ENCODE results near the gene UBE2E1.
A peak's percentile ranks its signal among the peaks of the same experiment; 100 is the strongest.

UBE2E1 gene

DNA sequence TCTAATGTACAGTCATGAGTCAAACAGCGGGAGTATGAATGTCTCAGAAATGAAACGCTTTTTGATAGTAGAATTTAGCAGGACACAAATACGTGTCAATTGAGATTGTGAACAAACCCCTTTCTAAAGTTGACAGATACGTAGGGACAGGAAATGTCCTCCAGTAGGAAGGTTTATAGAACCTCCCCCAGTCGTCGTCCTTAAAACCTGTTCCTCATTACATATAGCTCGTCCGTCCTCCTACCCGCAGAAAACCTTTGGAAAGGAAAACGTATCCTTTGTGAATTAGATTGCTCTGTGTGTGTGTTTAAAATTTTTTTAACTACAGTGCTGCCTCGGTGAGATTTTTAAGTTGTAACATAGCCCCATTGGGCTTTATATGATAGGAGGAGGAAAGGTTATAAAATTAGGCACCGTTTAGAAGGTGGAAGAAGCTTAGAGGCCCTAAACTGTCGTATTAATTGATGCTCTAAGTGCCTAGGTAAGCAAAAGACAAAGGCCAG is 4.1 kb downstream of the UBE2E1 start:
- TF ChIP-seq, protein P1, sequence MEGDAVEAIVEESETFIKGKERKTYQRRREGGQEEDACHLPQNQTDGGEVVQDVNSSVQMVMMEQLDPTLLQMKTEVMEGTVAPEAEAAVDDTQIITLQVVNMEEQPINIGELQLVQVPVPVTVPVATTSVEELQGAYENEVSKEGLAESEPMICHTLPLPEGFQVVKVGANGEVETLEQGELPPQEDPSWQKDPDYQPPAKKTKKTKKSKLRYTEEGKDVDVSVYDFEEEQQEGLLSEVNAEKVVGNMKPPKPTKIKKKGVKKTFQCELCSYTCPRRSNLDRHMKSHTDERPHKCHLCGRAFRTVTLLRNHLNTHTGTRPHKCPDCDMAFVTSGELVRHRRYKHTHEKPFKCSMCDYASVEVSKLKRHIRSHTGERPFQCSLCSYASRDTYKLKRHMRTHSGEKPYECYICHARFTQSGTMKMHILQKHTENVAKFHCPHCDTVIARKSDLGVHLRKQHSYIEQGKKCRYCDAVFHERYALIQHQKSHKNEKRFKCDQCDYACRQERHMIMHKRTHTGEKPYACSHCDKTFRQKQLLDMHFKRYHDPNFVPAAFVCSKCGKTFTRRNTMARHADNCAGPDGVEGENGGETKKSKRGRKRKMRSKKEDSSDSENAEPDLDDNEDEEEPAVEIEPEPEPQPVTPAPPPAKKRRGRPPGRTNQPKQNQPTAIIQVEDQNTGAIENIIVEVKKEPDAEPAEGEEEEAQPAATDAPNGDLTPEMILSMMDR (conservative IDR thresholded peaks at IDR 0.05; ENCODE audit: low read depth, low read length) = no peak
- H3K4me3 ChIP-seq (ENCODE audit: low read depth, low read length) = peak overlapping the region; percentile 69
- no peak for DNase-seq (ENCODE audit: low read depth)

DNA sequence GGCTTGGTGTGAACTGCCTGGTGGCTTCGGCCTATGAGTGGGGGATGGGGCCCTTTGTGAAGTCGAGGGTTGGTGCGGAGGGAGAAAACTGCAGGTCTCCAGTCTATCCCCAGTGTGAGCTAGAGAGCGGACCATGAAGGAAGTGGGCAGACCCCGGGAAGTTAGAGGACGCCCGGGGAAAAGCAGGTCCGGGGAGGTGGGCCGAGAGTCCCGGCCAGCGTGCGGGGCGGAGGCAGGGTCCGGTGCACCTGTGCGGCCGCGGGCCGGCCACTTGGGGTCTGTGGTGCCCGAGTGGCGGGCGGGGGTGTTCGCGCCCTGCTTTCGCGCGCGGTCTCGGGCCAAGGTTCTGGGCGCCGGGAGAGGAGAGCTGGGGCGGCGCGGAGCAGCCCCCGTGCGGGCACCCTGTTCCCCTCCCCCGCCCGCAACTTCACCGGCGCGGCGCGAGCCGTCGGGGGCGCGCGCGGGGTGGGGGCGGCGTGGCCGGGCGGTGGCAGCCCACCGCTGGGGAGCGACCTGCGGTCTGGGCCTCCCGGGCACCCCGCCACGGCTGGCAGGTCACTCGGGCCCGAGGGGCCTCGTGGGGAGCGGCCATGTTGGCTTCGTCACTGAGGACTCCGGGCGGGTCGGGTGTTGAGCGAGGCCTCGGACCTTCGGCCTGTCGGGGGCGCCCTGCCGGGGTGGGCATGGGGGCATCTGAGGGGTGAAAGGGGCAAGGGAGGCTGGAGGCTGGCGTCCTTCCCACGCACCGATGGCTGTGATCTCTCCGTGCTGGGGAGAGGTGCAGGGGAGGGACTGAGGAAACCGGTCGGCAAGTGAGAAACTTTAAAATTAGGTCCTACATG is 4.8 kb downstream of the UBE2E1 start:
- peak; percentile 30 for DNase-seq (ENCODE audit: low read depth)
- peak overlapping the region; percentile 69 for H3K4me3 ChIP-seq (ENCODE audit: low read depth, low read length)
- TF ChIP-seq, protein P1 (conservative IDR thresholded peaks at IDR 0.05; ENCODE audit: low read depth, low read length) = peak; percentile 30

GRCh38 chr3:23811185-23811527 is 5.4 kb downstream of the UBE2E1 start:
- peak overlapping the region; percentile 69 for H3K4me3 ChIP-seq (ENCODE audit: low read depth, low read length)

GRCh38 chr3:23811919-23812318 is 6.2 kb downstream of the UBE2E1 start:
- no peak for DNase-seq (ENCODE audit: low read depth)
- no peak overlapping the region for H3K4me3 ChIP-seq (ENCODE audit: low read depth, low read length)
- TF ChIP-seq, protein P1 (conservative IDR thresholded peaks at IDR 0.05; ENCODE audit: low read depth, low read length) = no peak

More at GRCh38 chr3:23811185-23811527, 5.4 kb downstream of the UBE2E1 start:
- DNase-seq (ENCODE audit: low read depth) = peak; percentile 16
- TF ChIP-seq, protein P1 (conservative IDR thresholded peaks at IDR 0.05; ENCODE audit: low read depth, low read length) = no peak

- H3K4me3 ChIP-seq (ENCODE audit: low read depth, low read length) = no peak overlapping the region
- no peak for DNase-seq (ENCODE audit: low read depth)
- TF ChIP-seq, protein P1 (conservative IDR thresholded peaks at IDR 0.05; ENCODE audit: low read depth, low read length) = no peak
Observed at GRCh38 chr3:23815879-23816278, 10.1 kb downstream of the UBE2E1 start.

GRCh38 chr3:23816721-23817120 is 11.0 kb downstream of the UBE2E1 start:
- DNase-seq (ENCODE audit: low read depth) = no peak
- TF ChIP-seq, protein P1 (conservative IDR thresholded peaks at IDR 0.05; ENCODE audit: low read depth, low read length) = no peak
- H3K4me3 ChIP-seq (ENCODE audit: low read depth, low read length) = no peak overlapping the region

All from choroid plexus epithelial cell (primary cell).